ENCODE results near the gene TRPV6. TPM values are rescaled to one million over a fixed set of nuclear protein-coding genes. Genes with fewer than 3 reads are reported as not detected.

The TRPV6 gene
- polyA plus RNA-seq, 1 donor from 2014 or later: 0.30 TPM

GRCh38 chr7:142890874-142891485 is 5.4 kb upstream of the TRPV6 start:
- no peaks in the 10 kb centered on the region for H3K79me2 ChIP-seq (replicated peaks; ENCODE audit: insufficient read depth, low read length)
- H3K9me3 ChIP-seq (ENCODE audit: low read length): no peaks in the 10 kb centered on the region
- H3K27ac ChIP-seq (ENCODE audit: low read length): peak overlapping the region; percentile 32
- no peak overlapping the region for H3K4me3 ChIP-seq (ENCODE audit: low read length)
- H3K4me2 ChIP-seq (ENCODE audit: low read length): no peak overlapping the region
- no peaks in the 10 kb centered on the region for H3K36me3 ChIP-seq (ENCODE audit: insufficient read depth, low read length)
- peak overlapping the region; percentile 5 for H3K9ac ChIP-seq (ENCODE audit: low read length)
- no peaks in the 10 kb centered on the region for H3F3A ChIP-seq (ENCODE audit: insufficient read depth, low read length, poor library complexity, severe bottlenecking)
- TF ChIP-seq EP300 (conservative IDR thresholded peaks at IDR 0.05; ENCODE audit: poor library complexity, severe bottlenecking) (no peak), POLR2AphosphoS5 (IDR thresholded peaks at IDR 0.05) (no peak), RAD21 (conservative IDR thresholded peaks at IDR 0.05) (no peak), TAF1 (IDR thresholded peaks at IDR 0.05; ENCODE audit: low read depth) (no peak), EZH2 (IDR thresholded peaks at IDR 0.05; ENCODE audit: borderline replicate concordance, insufficient read depth, low read length, poor library complexity, severe bottlenecking) (no peak), REST (IDR thresholded peaks at IDR 0.05; ENCODE audit: borderline replicate concordance) (no peak), MXI1 (conservative IDR thresholded peaks at IDR 0.05; ENCODE audit: poor library complexity, severe bottlenecking) (no peak), SMC3 (conservative IDR thresholded peaks at IDR 0.05; ENCODE audit: poor library complexity) (no peak)
- TF ChIP-seq, protein P1, sequence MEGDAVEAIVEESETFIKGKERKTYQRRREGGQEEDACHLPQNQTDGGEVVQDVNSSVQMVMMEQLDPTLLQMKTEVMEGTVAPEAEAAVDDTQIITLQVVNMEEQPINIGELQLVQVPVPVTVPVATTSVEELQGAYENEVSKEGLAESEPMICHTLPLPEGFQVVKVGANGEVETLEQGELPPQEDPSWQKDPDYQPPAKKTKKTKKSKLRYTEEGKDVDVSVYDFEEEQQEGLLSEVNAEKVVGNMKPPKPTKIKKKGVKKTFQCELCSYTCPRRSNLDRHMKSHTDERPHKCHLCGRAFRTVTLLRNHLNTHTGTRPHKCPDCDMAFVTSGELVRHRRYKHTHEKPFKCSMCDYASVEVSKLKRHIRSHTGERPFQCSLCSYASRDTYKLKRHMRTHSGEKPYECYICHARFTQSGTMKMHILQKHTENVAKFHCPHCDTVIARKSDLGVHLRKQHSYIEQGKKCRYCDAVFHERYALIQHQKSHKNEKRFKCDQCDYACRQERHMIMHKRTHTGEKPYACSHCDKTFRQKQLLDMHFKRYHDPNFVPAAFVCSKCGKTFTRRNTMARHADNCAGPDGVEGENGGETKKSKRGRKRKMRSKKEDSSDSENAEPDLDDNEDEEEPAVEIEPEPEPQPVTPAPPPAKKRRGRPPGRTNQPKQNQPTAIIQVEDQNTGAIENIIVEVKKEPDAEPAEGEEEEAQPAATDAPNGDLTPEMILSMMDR (IDR thresholded peaks at IDR 0.05; ENCODE audit: poor library complexity, severe bottlenecking): no peak
- H2AFZ ChIP-seq (ENCODE audit: low read depth, low read length): no peak overlapping the region
- H3K9me2 ChIP-seq (ENCODE audit: insufficient read depth, low read length): no peaks in the 10 kb centered on the region
- H3K27me3 ChIP-seq (ENCODE audit: insufficient read depth, low read depth, low read length): no peaks in the 10 kb centered on the region
- no peaks in the 10 kb centered on the region for H4K20me1 ChIP-seq (ENCODE audit: insufficient read depth)

- Histone ChIP-seq H3K27ac (ENCODE audit: low read length) (no peak overlapping the region), H3K4me3 (ENCODE audit: low read length) (no peak overlapping the region), H3K36me3 (ENCODE audit: insufficient read depth, low read length) (no peaks in the 10 kb centered on the region), H3K79me2 (replicated peaks; ENCODE audit: insufficient read depth, low read length) (no peaks in the 10 kb centered on the region), H3K27me3 (ENCODE audit: insufficient read depth, low read depth, low read length) (no peaks in the 10 kb centered on the region), H3K9me3 (ENCODE audit: low read length) (no peaks in the 10 kb centered on the region), H3K9ac (ENCODE audit: low read length) (no peak overlapping the region), H2AFZ (ENCODE audit: low read depth, low read length) (no peak overlapping the region), H3K4me2 (ENCODE audit: low read length) (no peak overlapping the region), H3F3A (ENCODE audit: insufficient read depth, low read length, poor library complexity, severe bottlenecking) (no peaks in the 10 kb centered on the region), H3K9me2 (ENCODE audit: insufficient read depth, low read length) (no peaks in the 10 kb centered on the region), H4K20me1 (ENCODE audit: insufficient read depth) (no peaks in the 10 kb centered on the region)
- TF ChIP-seq EZH2 (IDR thresholded peaks at IDR 0.05; ENCODE audit: borderline replicate concordance, insufficient read depth, low read length, poor library complexity, severe bottlenecking) (no peak), TAF1 (IDR thresholded peaks at IDR 0.05; ENCODE audit: low read depth) (no peak), MXI1 (conservative IDR thresholded peaks at IDR 0.05; ENCODE audit: poor library complexity, severe bottlenecking) (no peak), RAD21 (conservative IDR thresholded peaks at IDR 0.05) (no peak), REST (IDR thresholded peaks at IDR 0.05; ENCODE audit: borderline replicate concordance) (no peak), EP300 (conservative IDR thresholded peaks at IDR 0.05; ENCODE audit: poor library complexity, severe bottlenecking) (no peak), POLR2AphosphoS5 (IDR thresholded peaks at IDR 0.05) (no peak), SMC3 (conservative IDR thresholded peaks at IDR 0.05; ENCODE audit: poor library complexity) (no peak)
- TF ChIP-seq, protein P1 (IDR thresholded peaks at IDR 0.05; ENCODE audit: poor library complexity, severe bottlenecking): no peak
Observed at GRCh38 chr7:142889816-142890215, 4.3 kb upstream of the TRPV6 start.
